HG02852 (cell line): Measurements from ENCODE around the gene CIAO2B.

Experiments
- ATAC-seq: cut with Tn5 transposase; IDR thresholded peaks from one replicate; pipeline ENCODE4 v1.9.1; 2021; ENCODE audit warnings: mild to moderate bottlenecking, moderate library complexity; ENCODE audit not compliant: unreplicated experiment

Gene CIAO2B

DNA sequence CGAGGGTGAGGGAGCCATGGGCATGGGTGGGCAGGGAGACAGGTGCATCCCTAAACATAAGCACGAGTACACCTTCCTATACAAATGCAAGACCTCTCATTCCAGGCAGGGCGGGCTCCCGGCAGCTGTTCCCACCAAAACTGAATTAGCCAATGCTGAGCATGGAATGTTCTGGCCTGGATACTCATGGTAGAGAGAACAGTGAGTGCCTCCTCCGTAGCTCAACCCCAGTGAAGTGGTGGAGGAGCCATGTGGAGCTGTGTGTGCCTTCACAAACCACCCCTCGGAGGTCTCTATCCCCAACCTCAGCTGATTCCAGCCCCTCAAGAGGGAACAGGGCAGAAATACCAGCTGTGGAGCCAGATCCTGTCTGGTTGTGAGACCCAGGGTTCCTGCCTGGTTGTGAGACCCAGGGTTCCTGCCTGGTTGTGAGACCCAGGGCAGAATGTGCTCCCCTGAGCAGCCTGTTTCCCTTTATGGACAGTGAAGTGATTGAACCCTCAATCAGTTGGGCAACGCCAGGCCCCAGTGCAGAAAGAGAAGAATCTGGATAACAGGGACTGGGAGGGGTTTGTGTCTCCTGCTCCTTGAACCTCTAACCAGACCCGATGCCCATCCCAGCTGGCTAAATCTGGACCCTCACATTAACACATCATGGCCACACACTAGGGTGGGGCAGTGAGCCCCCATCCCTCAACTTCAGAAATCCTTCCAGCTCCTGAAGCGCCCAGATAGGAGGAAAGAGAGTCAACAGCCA lies 13.1 kb downstream of the CIAO2B start:
- no peak for ATAC-seq

- ATAC-seq = no peak
Measured at GRCh38 chr16:66920299-66920590, 14.0 kb downstream of the CIAO2B start.

- no peak for ATAC-seq
Measured at GRCh38 chr16:66919569-66920298, 14.5 kb downstream of the CIAO2B start.

DNA sequence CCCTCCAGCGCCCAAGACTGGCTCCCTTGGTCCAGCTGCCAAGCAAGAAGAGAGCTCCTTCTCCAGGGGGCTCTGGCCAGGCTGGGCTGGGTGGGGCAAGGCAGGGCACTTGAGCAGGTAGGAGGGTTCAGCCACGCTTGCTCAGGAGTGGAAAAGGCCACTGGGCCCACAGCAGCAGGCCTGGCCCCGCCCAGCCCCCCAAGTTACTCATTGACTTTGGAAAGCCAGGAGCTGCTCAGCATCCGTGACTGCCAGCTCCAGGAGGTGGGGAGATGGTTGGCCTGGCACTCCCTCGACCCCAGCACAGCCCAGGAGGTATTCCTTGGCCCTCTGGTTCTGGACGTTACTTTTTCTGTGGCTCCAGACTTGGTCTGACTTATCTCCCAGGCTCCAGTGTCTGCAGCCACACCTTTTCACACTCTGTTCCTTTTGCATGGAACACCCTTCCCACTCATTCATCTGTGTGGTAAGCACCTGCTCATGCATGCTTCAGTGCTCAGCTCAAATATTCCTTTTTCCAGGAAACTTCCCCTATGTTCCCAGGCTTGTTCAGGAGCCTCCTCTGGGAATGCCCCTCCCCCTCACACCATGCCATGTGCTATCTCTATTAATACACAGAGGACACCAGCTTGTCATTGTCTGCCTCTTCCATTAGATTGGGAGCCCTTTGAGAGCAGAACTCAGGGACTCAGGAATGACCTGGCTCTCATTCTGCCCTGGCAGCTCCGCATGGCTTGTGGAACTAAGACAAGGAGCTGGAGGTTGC lies 15.2 kb downstream of the CIAO2B start, which contains the start of gene CDH16:
Gene CDH16 (minus strand): TSS at position 83 of the 766 bp plus-strand sequence. CDS start 820 bp downstream, outside the sequence.
- ATAC-seq = no peak

DNA sequence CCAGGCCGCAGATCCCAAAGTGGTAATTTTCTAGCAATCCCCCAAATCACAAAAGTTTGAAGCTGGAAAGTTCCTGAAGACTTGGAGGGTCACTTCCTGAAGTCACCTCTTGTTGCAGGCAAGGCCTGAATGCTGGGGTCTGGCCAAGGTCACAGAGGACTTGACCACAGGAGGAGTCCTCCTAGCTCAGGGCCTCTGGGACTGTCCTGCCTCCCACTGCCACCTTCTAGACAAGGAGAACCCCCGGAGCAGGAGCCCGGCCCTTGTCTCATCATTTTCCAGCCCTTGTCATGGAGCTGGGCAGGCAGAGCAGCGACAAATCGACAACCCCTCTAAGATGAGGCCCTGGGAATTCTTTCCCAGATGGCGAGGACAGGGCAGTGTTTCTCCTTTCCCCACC lies 15.8 kb downstream of the CIAO2B start:
- ATAC-seq = no peak

GRCh38 chr16:66917741-66918140 lies 16.5 kb downstream of the CIAO2B start:
- ATAC-seq = no peak

- no peak for ATAC-seq
Measured at GRCh38 chr16:66916518-66916917, 17.7 kb downstream of the CIAO2B start.

DNA sequence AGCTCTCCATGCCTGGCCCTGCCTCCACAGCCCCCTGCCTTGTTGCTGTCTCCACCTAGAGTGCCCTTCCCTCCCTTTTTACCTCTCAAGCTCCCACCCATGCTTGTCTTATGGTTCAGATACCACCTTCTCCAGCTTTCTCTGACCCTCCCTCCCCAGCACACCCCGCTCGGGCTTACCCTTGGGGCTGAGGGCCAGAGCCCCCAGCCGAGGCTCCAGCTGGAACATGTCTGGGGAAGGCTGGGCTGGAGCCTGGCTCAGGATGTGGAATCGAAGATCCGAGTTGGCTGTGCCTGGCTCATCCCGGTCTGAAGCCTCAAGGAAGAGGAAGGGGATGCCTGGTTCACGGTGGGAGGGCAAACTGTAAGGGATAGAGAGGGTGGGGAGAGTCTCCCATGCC lies 19.2 kb downstream of the CIAO2B start:
- ATAC-seq = no peak

DNA sequence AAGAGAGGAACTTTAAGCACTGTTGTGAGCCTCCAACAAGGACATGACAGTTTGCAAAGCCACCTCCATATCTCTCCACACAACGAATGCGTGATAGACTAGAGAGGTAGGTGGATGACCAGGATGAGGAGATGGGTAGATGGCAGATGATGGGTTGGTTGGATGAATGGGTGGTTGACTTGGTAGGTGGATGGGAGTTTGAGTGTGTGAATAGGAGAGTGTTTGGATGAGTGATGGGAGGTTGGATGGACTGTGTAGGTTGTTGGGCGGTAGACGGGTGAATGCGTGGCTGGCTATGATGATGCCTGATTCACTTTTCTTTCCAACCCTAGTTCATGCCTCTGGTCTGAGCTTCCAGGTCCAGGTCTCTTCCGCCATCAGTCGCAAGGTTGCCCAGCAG lies 19.7 kb downstream of the CIAO2B start:
- no peak for ATAC-seq

GRCh38 chr16:66913711-66914110 lies 20.5 kb downstream of the CIAO2B start:
- ATAC-seq = no peak

DNA sequence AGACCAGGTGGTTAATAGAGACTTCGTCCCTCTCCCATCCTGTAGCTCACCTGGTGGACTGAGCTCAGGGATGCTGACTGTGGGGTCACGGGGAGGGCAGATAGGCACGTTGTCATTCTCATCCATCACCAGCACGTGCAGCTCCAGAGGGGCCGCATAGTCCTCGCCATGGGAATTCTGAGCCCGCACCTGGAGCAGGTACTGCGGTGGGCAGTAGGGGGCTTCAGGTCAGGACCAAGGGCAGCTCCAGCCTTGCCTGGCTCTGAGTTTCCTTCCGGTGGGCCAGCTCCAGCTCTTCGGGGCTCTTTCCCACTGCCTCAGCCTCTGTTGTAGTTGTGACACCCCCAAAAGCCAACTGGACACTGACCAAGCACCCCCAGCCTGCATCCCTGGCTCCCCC lies 21.1 kb downstream of the CIAO2B start:
- ATAC-seq = no peak

DNA sequence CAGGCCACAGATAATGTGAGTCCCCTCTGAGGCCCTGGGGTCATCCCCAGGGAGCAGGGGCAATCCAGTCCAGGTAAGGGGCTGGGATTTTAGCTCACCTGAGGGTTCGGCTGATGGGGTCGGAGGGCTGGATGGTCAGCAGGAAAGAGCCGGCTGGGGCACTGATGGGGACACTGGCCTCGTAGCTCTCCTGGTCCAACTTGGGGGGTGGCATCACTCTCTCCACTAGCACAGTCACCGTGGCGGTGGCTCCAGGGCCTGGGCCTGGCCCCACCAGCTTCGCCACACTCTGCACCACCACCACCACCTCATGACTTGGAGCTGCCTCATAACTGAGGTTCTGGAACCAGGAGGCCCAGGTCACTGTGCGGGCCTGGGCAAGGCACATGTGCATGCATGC lies 22.4 kb downstream of the CIAO2B start:
- no peak for ATAC-seq

DNA sequence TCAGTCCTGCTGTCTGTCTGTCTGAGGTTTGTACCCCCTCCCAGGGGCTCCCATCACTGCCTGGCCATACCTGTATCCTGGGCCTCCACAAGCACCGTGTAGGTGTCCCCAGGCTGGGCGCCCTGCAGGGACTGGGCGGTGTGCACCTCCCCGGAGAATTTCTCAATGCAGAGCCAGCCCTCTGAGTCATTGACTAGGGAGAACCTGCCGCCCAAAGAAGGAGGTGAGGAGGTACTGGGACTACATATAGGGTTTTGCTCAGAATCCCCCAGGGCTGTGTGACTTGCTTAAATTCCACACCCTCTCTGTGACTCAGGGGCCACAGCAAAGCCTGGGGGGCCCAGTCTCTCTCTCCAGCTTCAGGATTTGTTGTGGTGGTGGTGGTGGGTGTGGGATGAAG lies 23.1 kb downstream of the CIAO2B start:
- no peak for ATAC-seq

GRCh38 chr16:66910175-66910940 lies 23.8 kb downstream of the CIAO2B start:
- no peak for ATAC-seq

DNA sequence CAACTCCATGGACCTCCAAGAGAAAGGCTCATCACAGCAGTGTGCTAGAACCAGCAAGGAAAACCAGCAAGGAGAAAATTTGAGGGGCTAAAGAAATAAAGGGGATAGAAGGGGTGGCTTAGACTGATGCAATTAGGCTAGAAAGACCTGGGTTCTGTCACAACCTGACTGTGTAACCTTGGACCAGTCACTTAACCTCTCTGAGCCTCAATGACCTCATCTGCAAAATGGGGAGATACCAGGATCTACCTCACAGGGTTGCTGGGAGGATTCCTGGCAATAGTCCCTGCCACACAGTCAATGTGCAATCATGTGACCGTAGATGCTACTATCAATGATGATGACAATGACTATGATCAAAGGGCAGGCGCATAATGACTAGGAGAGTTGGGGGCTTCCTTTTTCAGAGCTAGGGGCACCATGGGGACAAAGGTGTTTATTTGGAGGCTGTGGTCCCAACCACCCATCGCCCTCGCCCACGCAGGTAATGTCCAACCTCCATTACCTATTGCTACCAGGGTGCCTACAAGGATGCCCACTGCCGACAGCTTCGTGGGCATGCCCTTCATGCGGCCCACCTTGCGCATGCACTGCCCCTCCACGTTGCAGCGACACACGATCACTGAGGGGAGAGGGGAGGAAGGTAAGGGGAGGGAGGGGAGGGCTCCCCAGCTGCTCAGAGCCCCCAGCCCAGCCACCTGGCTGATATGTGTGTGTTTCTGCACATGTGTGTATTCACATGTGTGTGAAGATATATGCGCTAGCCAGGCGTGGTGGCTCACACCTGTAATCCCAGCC lies 25.2 kb downstream of the CIAO2B start:
- no peak for ATAC-seq

- no peak for ATAC-seq
Measured at GRCh38 chr16:66908116-66908515, 26.1 kb downstream of the CIAO2B start.

DNA sequence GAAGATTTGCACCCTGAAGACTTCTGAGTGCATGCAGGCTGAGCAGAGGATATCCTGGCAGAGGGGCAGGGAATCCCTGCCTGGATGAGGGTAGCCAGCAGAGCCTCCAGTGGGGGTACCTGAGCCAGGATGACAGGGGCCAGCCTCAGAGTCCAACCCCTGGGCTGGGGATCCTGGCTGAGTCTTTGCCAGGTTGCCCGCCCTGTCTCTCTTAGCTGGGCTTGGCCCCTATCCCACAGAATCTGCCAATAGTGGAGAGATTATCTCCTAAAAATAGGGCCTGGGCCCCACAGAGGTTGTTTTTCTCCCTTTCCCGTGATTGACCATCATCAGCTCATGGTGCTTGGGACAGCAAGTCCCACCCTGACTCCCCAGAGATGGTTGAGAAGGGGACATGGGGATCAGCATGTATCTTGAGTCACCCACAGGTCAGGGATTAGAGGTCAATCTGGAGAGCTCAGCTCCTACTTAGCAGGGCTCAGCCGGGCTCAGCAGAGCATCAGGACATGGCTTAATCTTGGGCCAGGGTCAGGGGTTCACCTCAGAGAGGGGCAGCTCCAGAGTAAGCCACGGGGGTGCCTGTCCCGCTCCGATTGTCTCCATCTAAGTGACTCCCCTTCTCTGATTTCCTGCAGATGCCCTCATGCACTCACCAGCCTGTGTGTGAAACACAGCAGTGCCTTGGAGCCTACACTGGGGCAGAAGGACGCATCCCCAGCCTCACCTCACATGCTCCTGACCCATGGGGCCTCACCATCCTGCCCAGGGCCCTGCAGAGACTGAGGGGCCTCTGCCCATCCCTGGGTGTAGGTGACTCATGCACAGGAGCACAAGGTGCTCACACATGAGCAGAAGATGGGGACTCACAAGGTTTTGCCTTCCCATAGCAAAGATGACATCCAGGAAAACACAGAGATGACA lies 27.0 kb downstream of the CIAO2B start:
- no peak for ATAC-seq

DNA sequence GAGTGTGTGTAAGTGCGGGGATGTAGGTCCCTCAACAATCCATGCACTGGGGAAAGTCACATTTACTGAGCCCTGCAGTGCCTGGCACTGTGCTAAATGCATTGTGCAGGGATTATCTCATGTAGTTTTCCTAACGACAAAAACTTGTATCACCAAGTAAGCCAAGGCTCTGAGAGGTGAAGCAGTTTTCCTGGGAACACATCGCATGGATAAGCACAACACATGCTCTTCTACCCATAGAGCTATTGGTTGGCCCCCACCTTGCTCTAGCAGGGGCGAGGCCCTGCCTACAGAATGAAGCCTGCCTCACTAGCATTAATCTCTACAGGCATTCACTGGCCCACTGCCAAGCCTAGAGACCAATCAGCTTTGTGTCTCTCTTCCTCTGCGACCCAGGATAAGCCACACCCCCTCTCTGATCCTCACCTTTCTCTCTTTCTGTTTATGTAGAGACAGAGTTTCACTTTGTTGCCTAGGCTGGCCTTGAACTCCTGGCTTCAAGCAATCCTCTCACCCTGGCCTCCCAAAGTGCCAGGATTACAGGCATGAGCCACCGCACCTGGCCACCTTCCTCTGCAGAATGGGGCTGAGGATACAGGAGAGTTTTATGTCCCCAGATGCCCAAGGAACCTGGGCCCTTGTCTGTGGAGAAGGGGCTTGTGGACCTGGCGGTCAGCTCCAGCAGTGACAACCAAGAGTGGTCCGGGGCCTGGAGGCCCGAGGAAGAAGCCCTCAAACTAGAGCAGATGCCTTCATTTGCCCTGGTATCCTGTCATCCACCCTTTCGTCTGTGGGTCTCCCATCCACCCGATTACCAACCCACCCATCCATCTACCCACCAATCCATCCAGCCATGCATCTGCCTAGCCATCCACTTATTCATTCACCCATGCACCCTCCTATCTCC lies 28.3 kb downstream of the CIAO2B start:
- no peak for ATAC-seq
